ENCODE results near the gene MUSTN1.

MUSTN1 gene

DNA sequence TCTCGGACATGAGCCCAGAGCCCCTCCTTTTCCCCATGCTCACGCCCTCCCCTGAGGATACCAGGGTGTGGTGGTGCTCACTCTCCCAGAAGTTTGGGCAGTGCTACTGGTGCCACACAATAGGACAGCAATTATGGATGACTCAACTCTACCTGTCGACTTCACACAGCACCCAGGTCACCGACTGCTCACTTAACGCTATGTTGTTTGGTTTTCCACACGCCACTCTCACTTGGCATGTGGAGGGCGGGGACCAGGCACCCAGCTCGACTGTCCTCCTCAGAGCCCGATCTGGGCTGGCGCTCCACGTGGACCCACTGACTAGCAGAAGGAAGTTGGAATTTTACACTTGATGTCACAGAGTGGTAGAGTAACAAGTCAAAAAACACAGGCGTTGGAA is 31.6 kb upstream of the MUSTN1 start:
- no peak for TF ChIP-seq ZNF274 (IDR thresholded peaks at IDR 0.05; ENCODE audit: low read depth, low read length)
- no peak overlapping the region for H3K4me3 ChIP-seq (ENCODE audit: low read length)

DNA sequence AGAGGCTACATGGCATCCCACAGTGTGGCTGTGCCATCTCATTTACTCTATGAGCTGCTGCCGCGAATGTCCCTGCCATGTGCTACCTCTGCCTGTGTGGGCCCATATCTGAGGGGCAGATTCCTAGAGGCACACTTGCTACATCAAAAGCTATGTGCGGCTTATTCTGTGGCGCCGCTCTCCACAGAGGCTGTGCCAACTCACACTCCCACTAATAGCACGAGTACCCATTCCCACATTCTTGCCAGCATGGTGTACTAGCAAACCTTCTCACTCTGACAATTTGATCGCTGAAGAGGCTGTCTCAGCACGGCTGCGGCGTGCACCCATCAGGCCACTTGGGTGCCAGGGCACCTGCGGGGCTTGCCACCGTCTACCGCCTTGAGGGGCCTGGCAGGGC is 31.2 kb upstream of the MUSTN1 start:
- no peak for TF ChIP-seq ZNF274 (IDR thresholded peaks at IDR 0.05; ENCODE audit: low read depth, low read length)
- no peak overlapping the region for H3K4me3 ChIP-seq (ENCODE audit: low read length)

DNA sequence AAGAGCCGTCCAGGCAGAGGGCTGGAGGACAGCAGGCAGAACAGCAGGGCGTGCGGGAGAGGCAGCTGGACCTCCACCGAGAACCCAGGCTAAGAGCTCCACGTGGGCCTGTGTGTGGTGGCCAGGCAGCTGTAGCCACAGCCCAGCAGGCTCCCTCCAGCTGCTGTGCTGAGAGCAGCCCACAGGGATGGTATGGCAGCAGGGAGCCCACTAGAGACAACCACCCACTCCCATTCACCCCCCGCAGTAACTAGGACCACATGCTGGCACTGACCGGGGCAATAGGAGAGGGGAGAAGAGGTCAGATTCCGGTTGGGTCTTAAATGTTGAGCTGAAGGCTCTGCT is 25.6 kb upstream of the MUSTN1 start:
- H3K4me3 ChIP-seq (ENCODE audit: low read length), result no peak overlapping the region
- TF ChIP-seq ZNF274 (IDR thresholded peaks at IDR 0.05; ENCODE audit: low read depth, low read length), result no peak

DNA sequence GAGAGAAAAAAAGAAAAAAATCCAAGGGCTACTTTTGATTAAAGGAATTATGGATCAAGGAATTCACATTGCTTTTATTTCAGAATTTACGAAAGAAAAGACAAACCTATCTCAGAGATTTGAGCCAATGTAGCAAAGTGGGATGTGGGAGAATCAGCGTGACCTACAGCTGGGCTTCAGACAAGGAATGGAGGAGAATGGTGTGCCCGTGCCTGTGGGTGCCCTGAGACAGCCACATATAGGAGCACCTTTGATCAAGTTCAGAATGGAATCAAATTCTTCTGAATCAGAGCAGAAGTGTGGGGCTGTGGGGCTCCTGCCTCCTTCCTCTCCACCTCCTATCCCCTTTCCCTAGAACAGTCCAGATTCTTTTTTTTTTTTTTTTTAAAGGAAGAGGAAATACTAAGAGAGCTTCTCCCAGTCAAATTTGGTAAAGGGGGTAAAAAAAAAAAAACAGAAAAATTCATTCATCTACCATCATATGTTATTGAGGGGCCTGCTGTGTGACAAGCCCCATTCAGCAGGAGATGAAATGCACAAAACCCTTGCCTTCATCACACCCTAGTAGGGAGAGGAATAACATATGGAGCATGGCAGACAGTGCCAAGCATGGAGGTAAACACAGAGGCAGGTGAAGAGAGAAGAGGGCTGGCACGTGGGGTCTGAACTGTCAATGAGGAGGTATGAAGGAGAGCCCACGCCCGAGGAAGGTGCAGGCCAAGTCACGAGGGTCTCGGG is 25.0 kb upstream of the MUSTN1 start:
- TF ChIP-seq ZNF274 (IDR thresholded peaks at IDR 0.05; ENCODE audit: low read depth, low read length), result no peak
- no peak overlapping the region for H3K4me3 ChIP-seq (ENCODE audit: low read length)

DNA sequence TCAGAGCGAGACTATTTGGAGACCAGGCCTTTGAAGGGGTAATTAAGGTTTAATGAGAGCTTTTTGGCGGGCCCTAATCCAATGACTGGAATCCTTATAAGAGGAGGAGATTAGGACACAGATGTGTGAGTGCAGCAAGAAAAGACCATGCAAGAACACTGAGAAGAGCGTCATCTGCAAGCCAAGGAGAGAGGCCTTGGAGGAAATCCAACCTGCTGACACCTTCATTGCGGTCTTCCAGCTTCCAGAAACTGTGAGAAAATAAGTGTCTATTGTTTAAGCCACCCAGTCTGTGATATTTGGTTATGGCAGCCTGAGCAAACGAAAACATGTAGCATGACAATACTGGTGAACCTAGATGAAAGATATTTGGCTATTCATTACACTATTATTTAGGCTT is 23.0 kb upstream of the MUSTN1 start:
- TF ChIP-seq ZNF274 (IDR thresholded peaks at IDR 0.05; ENCODE audit: low read depth, low read length), result no peak

DNA sequence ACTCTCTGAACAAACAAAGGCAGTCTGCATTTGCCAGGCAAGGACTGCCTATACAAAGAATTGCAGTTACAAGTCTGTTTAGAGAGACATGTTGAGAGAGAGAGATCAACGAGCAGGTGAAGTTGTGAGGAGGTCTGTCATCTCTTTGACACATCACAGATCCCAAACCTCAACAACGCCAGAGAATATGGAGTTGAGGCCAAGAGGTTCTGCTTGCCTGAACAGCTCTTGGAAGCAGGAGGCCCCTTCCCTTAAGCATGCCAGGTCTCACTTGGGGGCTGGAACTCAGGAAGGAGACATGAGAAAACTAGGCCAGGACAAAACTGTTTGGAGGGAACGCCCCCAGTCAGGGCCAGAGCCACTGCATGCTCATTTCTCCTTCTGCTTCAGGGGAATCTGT is 22.3 kb upstream of the MUSTN1 start:
- TF ChIP-seq ZNF274 (IDR thresholded peaks at IDR 0.05; ENCODE audit: low read depth, low read length), result no peak
- no peak overlapping the region for H3K4me3 ChIP-seq (ENCODE audit: low read length)

More for the DNA sequence above, 23.0 kb upstream of the MUSTN1 start:
- no peak overlapping the region for H3K4me3 ChIP-seq (ENCODE audit: low read length)

DNA sequence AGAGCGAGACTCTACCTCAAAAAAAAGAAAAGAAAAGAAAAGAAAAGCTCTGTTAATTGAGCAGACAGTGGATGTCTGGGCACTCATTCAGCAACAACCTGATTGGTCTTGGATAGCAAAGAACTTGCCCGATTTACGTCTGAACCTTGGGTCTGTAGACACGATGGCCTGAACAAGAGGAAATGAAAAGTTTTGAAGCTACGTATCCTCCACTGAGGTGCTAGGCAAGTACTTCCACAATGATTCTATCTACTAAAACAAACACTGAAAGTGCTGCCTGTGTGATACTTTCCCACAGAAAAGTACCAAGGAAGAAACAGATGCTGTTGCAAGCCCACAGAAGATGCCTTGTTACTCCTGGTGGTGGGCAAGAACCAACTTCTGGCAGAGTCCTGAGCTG is 21.8 kb upstream of the MUSTN1 start:
- H3K4me3 ChIP-seq (ENCODE audit: low read length), result no peak overlapping the region
- no peak for TF ChIP-seq ZNF274 (IDR thresholded peaks at IDR 0.05; ENCODE audit: low read depth, low read length)

DNA sequence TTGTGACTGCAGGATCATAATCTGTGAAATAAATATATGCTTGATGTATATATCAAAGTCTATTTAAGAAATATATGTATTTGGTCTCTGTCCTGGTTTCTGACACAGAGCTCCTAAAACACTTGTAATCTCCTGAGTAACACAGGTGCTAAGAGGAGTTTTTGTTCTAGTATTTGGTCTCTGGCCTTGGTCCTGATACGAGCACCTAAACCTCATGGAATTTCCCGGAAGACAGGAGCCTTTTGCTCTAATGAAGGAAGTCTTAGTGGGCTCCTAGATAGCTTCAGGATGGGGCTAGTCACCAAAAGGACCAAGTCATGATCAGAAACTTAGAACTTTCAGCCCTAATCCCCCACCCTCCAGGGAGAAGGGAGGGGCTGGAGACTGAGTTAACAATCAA is 19.2 kb upstream of the MUSTN1 start:
- no peak for TF ChIP-seq ZNF274 (IDR thresholded peaks at IDR 0.05; ENCODE audit: low read depth, low read length)

DNA sequence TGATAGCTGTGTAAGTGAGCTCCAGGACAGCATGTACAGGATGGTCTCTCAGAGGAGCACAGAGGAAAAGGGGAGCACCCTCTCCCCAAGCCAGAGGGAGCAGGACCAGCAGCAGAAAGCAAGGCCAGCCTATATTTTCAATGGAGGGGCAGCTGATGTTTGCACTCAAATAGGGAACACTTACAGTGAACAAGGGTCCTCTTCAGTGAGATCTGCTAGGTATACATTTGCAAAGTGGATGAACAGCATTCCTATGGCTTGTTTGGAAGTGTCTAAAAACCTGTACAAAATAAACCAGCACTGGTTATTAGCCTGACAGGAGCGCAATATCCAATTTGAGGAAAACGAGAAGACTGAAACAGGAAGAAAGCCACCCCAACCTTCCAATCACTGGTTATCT is 17.6 kb upstream of the MUSTN1 start:
- H3K4me3 ChIP-seq (ENCODE audit: low read length), result no peak overlapping the region
- TF ChIP-seq ZNF274 (IDR thresholded peaks at IDR 0.05; ENCODE audit: low read depth, low read length), result no peak

More for the DNA sequence above, 19.2 kb upstream of the MUSTN1 start:
- no peak overlapping the region for H3K4me3 ChIP-seq (ENCODE audit: low read length)

DNA sequence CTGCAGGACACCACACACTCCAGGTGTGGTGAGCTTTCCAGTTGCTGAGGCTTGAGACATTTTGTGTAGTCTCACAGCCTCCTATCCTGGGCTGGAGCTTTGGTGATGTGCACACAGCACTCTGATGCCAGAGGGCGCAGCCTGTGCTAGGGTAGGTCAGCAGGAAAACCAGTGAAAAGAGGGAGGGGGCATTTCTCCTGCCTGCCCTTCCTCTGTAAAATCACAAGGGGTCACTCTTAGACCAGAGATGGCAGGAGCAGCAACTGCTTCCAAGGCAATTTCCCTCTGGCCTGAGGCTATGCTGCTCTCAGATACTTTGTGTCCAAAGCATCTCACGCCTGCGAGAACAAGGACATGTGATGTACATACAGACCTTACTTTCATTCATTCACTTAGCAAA is 16.5 kb upstream of the MUSTN1 start:
- H3K4me3 ChIP-seq (ENCODE audit: low read length), result no peak overlapping the region
- no peak for TF ChIP-seq ZNF274 (IDR thresholded peaks at IDR 0.05; ENCODE audit: low read depth, low read length)

DNA sequence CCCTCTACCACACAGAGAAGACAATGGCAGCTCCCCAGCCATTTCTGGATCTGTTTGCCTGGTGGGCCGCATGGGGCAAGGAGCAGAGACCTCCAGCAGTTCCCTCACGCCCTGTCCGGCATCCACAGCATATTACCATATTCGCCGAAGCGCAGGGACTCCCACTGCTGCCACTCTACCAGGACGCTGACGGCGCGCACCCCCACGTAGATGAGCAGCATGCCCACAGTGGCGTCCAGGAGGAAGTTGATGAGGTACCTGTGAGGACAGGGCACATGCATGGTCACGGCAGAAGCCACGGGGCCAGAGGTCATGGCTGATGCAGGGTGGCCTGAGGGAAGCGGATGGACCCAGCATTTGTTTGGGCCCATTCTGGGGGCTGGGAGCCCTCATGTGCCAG is 14.8 kb upstream of the MUSTN1 start:
- no peak overlapping the region for H3K4me3 ChIP-seq (ENCODE audit: low read length)
- no peak for TF ChIP-seq ZNF274 (IDR thresholded peaks at IDR 0.05; ENCODE audit: low read depth, low read length)

DNA sequence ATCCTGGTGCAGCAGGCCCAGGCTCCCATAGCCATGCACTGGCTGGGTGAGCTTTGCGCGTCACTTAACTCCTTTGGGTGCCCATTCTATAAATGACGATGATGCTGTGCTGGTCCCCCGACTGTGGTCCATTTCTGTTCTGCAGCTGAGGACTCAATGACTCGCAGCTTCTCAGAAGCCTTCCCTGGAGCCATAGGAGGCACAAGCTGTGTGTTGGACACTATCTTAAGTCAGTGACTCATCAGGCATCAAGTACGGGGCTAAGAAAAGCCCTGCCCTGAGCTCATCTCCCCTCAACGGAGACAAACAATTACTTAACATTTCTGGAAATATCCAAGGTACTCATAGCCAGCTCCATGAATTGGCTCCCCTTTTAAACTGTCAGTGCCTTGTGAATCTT is 13.8 kb upstream of the MUSTN1 start:
- TF ChIP-seq ZNF274 (IDR thresholded peaks at IDR 0.05; ENCODE audit: low read depth, low read length), result no peak
- no peak overlapping the region for H3K4me3 ChIP-seq (ENCODE audit: low read length)

DNA sequence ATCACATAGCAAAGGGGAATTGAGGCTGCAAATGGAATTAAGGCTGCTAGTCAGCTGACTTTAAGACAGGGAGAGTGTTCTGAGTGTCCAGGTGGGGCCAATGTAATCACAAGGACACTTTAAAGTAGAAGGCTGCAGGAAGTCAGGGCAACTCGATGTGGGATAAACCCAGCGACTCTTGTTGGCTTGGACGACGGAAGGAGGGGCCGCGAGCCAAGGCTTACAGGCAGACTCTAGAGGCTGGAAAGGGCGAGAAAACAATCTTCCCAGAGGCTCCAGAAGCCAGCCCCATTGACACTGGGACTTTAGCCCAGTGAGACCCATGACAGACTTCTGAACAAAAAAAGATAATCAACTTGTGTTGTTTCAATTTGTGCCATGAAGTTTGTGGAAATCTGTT is 12.9 kb upstream of the MUSTN1 start:
- H3K4me3 ChIP-seq (ENCODE audit: low read length), result no peak overlapping the region
- no peak for TF ChIP-seq ZNF274 (IDR thresholded peaks at IDR 0.05; ENCODE audit: low read depth, low read length)

DNA sequence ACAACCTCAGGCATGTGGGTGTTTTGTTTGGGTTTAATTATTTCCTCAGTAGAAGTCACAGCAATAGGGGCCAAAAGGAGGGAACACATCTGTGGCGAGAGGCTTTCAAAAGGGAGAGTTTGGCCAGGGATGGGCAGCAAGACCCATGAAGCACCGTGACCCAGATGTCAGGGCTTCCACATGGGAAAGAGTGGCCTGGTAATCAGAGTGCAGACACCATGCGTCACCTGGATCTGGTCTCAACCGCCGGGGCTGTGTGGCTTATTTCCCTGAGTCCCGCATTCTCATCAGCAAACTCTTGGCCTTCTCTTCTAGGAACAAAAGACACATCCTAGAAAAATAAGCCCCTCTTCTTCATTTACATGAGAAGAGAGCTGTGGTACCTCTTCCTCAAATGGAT is 12.4 kb upstream of the MUSTN1 start:
- TF ChIP-seq ZNF274 (IDR thresholded peaks at IDR 0.05; ENCODE audit: low read depth, low read length), result no peak
- H3K4me3 ChIP-seq (ENCODE audit: low read length), result no peak overlapping the region

DNA sequence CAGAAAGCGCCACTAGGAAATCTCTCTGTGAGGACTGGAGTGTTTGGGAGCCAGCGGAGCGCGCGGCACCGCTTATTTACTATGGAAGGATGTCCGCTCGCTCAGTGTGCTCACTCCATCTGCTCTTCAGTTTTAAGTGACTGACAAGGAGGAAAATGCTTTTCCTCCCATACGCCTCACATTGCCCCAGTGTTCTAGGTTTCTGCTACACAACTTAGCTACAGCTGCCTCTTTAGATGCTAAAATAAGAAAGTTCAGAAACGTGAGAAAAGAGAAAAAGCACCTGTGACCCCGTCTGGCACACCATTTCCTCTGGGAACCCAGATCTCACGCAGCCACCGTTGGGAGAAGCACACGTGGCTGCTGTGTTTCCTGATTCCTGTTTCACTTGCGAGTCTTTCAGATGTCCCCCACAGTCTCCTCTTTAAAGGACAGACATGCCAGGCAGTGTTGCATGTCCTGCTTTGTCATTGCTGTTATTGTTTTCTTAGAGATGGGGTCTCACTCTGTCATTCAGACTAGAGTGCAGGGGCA is 11.7 kb upstream of the MUSTN1 start:
- no peak overlapping the region; the same call in 1 of the 2 replicates for H3K4me3 ChIP-seq (ENCODE audit: low read length)
- TF ChIP-seq ZNF274 (IDR thresholded peaks at IDR 0.05; ENCODE audit: low read depth, low read length), result no peak
